ENCODE data around the gene AHNAK. TPM values are rescaled to one million over a fixed set of nuclear protein-coding genes. Genes with fewer than 3 reads are reported as not detected.
"Not testable (repeated sequence)": the region's sequence is repeated elsewhere in the genome, so short reads cannot be mapped to it uniquely, and the experiment has no call there.

The AHNAK gene
- polyA plus RNA-seq, 3 donors, result 27.1 to 199 (median 193) TPM

GRCh38 chr11:62505440-62506091 is 41.0 kb downstream of the AHNAK start:
- H3K27ac ChIP-seq (ENCODE audit: low read depth, low read length), result no peak overlapping the region
- 21 to 53% (median 51%) methylated on average over 30 of the region's 30 CpGs for WGBS, 3 donors

- WGBS, 3 donors, result 50 to 76% (median 65%) methylated on average over 12 of the region's 12 CpGs
- no peak overlapping the region for H3K27ac ChIP-seq (ENCODE audit: low read depth, low read length)
These were observed 41.6 kb downstream of the AHNAK start for GRCh38 chr11:62505059-62505439.

- WGBS, 3 donors, result 57 to 85% (median 82%) methylated on average over 15 of the region's 15 CpGs
- H3K27ac ChIP-seq (ENCODE audit: low read depth, low read length), result no peak overlapping the region
These were observed 42.2 kb downstream of the AHNAK start for GRCh38 chr11:62504158-62504973.

- H3K27ac ChIP-seq (ENCODE audit: low read depth, low read length), result no peak overlapping the region
- 36 to 43% (median 43%) methylated on average over 10 of the region's 10 CpGs for WGBS, 3 donors
These were observed 44.4 kb downstream of the AHNAK start for GRCh38 chr11:62502030-62502730.

- WGBS, 3 donors, result 41 to 62% (median 60%) methylated on average over 11 of the region's 11 CpGs
- H3K27ac ChIP-seq (ENCODE audit: low read depth, low read length), result no peak overlapping the region
These were observed 45.1 kb downstream of the AHNAK start for GRCh38 chr11:62501432-62501891.

- 82 to 95% (median 94%) methylated on average over 3 of the region's 3 CpGs for WGBS, 3 donors
- H3K27ac ChIP-seq (ENCODE audit: low read depth, low read length), result no peak overlapping the region
These were observed 46.0 kb downstream of the AHNAK start for GRCh38 chr11:62500650-62501030.

GRCh38 chr11:62499944-62500649 is 46.5 kb downstream of the AHNAK start:
- WGBS, 3 donors, result 59 to 84% (median 81%) methylated on average over 12 of the region's 12 CpGs
- no peak overlapping the region for H3K27ac ChIP-seq (ENCODE audit: low read depth, low read length)

- 67 to 84% (median 68%) methylated on average over 17 of the region's 17 CpGs for WGBS, 3 donors
- H3K27ac ChIP-seq (ENCODE audit: low read depth, low read length), result not testable (repeated sequence)
These were observed 47.2 kb downstream of the AHNAK start for GRCh38 chr11:62499311-62499943.

- H3K27ac ChIP-seq (ENCODE audit: low read depth, low read length), result no peak overlapping the region
- WGBS, 3 donors, result 95 to 98% (median 96%) methylated on average over 9 of the region's 9 CpGs
These were observed 47.9 kb downstream of the AHNAK start for GRCh38 chr11:62498492-62499286.

GRCh38 chr11:62498031-62498430 is 48.6 kb downstream of the AHNAK start:
- WGBS, 3 donors, result 53 to 67% (median 57%) methylated on average over 4 of the region's 4 CpGs
- H3K27ac ChIP-seq (ENCODE audit: low read depth, low read length), result no peak overlapping the region

- no peak overlapping the region for H3K27ac ChIP-seq (ENCODE audit: low read depth, low read length)
- WGBS, 3 donors, result 62 to 77% (median 67%) methylated on average over 7 of the region's 7 CpGs
These were observed 49.3 kb downstream of the AHNAK start for GRCh38 chr11:62497132-62497801.

- no peak overlapping the region for H3K27ac ChIP-seq (ENCODE audit: low read depth, low read length)
- WGBS, 3 donors, result 97 to 99% (median 98%) methylated on average over 6 of the region's 6 CpGs
These were observed 49.9 kb downstream of the AHNAK start for GRCh38 chr11:62496676-62497075.

GRCh38 chr11:62494246-62494645 is 52.4 kb downstream of the AHNAK start:
- 68 to 86% (median 84%) methylated on average over 4 of the region's 4 CpGs for WGBS, 3 donors
- no peak overlapping the region for H3K27ac ChIP-seq (ENCODE audit: low read depth, low read length)

GRCh38 chr11:62493801-62494200 is 52.8 kb downstream of the AHNAK start:
- WGBS, 3 donors, result 94 to 97% (median 96%) methylated on average over 3 of the region's 3 CpGs
- no peak overlapping the region for H3K27ac ChIP-seq (ENCODE audit: low read depth, low read length)

- 91 to 98% (median 93%) methylated on average over 4 of the region's 4 CpGs for WGBS, 3 donors
- H3K27ac ChIP-seq (ENCODE audit: low read depth, low read length), result no peak overlapping the region
These were observed 54.0 kb downstream of the AHNAK start for GRCh38 chr11:62492586-62492985.

GRCh38 chr11:62491571-62492329 is 54.9 kb downstream of the AHNAK start:
- 65 to 90% (median 89%) methylated on average over 9 of the region's 9 CpGs for WGBS, 3 donors
- no peak overlapping the region for H3K27ac ChIP-seq (ENCODE audit: low read depth, low read length)

All from adipose tissue (tissue), 3 donors.